GM12878 (cell line): ENCODE measurements around the gene MCC.

ENCODE experiments used
- ATF7 ChIP-seq: fragments of 450-650 bp; IDR thresholded peaks from 2 replicates; pipeline ENCODE4 v1.6.1; 2016; ENCODE audit warnings: low read depth, mild to moderate bottlenecking
- CTCF ChIP-seq, 3 experiments: IDR thresholded peaks in 2 of 3; conservative IDR thresholded peaks in 1 of 3; 2 replicates each; pipeline ENCODE4 v1.5.1; 2011; ENCODE audit warnings: low read depth in 3 of 3, low read length in 3 of 3, mild to moderate bottlenecking in 3 of 3, control low read depth in 2 of 3, moderate library complexity in 2 of 3, inconsistent platforms in 1 of 3, mixed read lengths in 1 of 3; ENCODE audit not compliant: control insufficient read depth in 2 of 3, insufficient read depth in 1 of 3; ENCODE audit errors: extremely low read depth in 1 of 3
- E2F8 ChIP-seq: fragments of 450-650 bp; IDR thresholded peaks from 2 replicates; pipeline ENCODE4 v1.6.1; 2018; ENCODE audit warnings: mild to moderate bottlenecking, low read depth, moderate library complexity; ENCODE audit not compliant: partially characterized antibody
- GABPA ChIP-seq: IDR thresholded peaks from 2 replicates; pipeline ENCODE4 v1.6.1; 2014; ENCODE audit warnings: antibody characterized with exemption, low read depth, mild to moderate bottlenecking, inconsistent platforms
- MAX ChIP-seq: IDR thresholded peaks from 2 replicates; pipeline ENCODE4 v1.6.1; 2012; ENCODE audit warnings: low read depth, low read length, improper control_type of control experiment
- MYB ChIP-seq: fragments of 150-350 bp; IDR thresholded peaks from 2 replicates; pipeline ENCODE4 v1.6.1; 2014; ENCODE audit warnings: mild to moderate bottlenecking, low read depth, low read length, borderline replicate concordance
- NFYB ChIP-seq: IDR thresholded peaks from 2 replicates; pipeline ENCODE4 v1.6.1; 2011; ENCODE audit warnings: low read depth, mild to moderate bottlenecking, low read length, improper control_type of control experiment, moderate library complexity; ENCODE audit not compliant: insufficient read depth
- PKNOX1 ChIP-seq: fragments of 450-650 bp; IDR thresholded peaks from 2 replicates; pipeline ENCODE4 v1.6.1; 2016; ENCODE audit warnings: mild to moderate bottlenecking
- POLR2A ChIP-seq: IDR thresholded peaks from 2 replicates; pipeline ENCODE4 v1.6.1; 2011; ENCODE audit warnings: low read depth, mild to moderate bottlenecking, low read length
- REST ChIP-seq: IDR thresholded peaks from 2 replicates; pipeline ENCODE4 v1.6.1; 2012; ENCODE audit warnings: mild to moderate bottlenecking, low read depth, low read length
- TCF7 ChIP-seq: IDR thresholded peaks from 2 replicates; pipeline ENCODE4 v1.6.1; 2014; ENCODE audit warnings: antibody characterized with exemption, borderline replicate concordance

- no peak for TF ChIP-seq E2F8
- no peak for TF ChIP-seq MAX
- TF ChIP-seq CTCF (IDR thresholded peaks at IDR 0.05 in 2 of 3, conservative IDR thresholded peaks at IDR 0.05 in 1 of 3; ENCODE audit: control insufficient read depth in 2 of 3, extremely low read depth in 1 of 3, insufficient read depth in 1 of 3, low read depth in 3 of 3, low read length in 3 of 3), result no peak
- no peak for TF ChIP-seq REST
- no peak for TF ChIP-seq PKNOX1
- TF ChIP-seq GABPA, result no peak
- no peak for TF ChIP-seq TCF7
- no peak for TF ChIP-seq ATF7
- TF ChIP-seq POLR2A, result no peak
- no peak for TF ChIP-seq NFYB
- no peak for TF ChIP-seq MYB
Measured at GRCh38 chr5:113192541-113192940, 295.7 kb downstream of the MCC start.
